Activated CD4-positive, alpha-beta T cell treated with anti-CD3 and anti-CD28 coated beads, Interleukin-2, amount 10 ng/mL, durations not matched to agents 24 days and 14 days (primary cell): Measurements from ENCODE around the gene FXYD3. TPM values are rescaled to one million over a fixed set of nuclear protein-coding genes. Genes with fewer than 3 reads are reported as not detected.

ENCODE experiments used
- DNase-seq: peaks from one replicate; pipeline ENCODE4 v3.0.0; 2022
- H3K27ac Mint-ChIP-seq: one replicate; pipeline ENCODE4 v1.8.0; 2022; ENCODE audit warnings: mild to moderate bottlenecking, mixed read lengths
- H3K27me3 Mint-ChIP-seq: one replicate; pipeline ENCODE4 v1.8.0; 2022; ENCODE audit warnings: mixed read lengths
- H3K36me3 Mint-ChIP-seq: one replicate; pipeline ENCODE4 v1.8.0; 2022; ENCODE audit warnings: low read depth, mild to moderate bottlenecking, mixed read lengths
- H3K4me1 Mint-ChIP-seq: one replicate; pipeline ENCODE4 v1.8.0; 2021; ENCODE audit warnings: mixed read lengths
- H3K4me3 Mint-ChIP-seq: one replicate; pipeline ENCODE4 v1.8.0; 2022; ENCODE audit warnings: mild to moderate bottlenecking, moderate library complexity, mixed read lengths
- H3K9me3 Mint-ChIP-seq: one replicate; pipeline ENCODE4 v1.8.0; 2021; ENCODE audit warnings: mixed read lengths
- intact Hi-C: fragments of 100-400 bp; cut with micrococcal nuclease; formaldehyde crosslinking; loops from one replicate; pipeline ENCODE4 v1.15.1; 2023
- total RNA-seq: library from RNA; stranded (reverse); gene quantifications from 2 replicates; pipeline ENCODE4 v1.2.3, GENCODE V29; 2022

Gene FXYD3
- total RNA-seq, 1 donor from 2014 or later = not detected

DNA sequence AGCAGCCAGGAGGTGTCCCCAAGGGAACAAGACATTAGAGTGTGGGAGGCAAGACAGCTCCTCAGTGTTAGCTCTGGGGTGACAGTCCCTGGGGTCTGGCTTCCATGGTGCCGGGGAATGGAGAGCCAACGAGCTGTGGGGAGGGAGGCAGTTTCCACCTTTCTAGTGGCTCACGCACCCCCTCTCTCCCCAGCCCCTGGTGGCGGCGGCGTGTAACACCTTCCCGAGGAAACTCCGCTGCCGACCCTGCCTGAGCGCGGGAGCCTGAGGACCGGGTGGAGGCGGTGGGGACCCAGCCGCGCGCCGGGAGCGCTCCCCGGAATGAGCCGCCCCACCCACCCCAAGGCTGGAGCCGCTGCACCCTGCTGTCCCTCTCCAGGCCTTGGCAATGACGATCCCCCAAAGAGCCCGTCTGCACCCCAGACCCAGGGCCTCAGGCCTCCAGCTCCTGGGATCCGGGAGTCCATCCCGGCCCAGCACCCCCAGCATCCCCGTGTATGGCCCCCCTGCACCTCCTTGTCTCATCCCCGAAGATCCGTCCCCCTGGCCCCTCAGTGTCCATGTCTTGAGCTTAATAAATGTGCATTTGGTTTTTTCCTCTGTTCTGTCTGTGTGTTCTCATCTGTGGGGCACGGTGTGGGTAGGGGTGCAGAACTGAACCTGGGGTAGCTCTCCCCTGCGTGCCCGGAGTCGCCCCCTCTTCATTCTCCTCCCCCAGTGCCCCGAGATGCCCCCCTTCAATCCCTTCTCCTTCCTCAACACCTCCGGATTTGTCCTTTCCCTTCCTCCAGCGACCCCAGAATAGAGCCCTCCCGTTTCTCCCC is 38.3 kb downstream of the FXYD3 start:
- no peaks in the 10 kb centered on the region for H3K9me3 Mint-ChIP-seq
- DNase-seq = peak; percentile 93
- intact Hi-C loops = loop anchor here (1.0 to 2.0 kb wide), 2 partner anchors 52 to 115 kb away; partner anchors contain the start of gene USF2
- peak overlapping the region; percentile 100 for H3K27ac Mint-ChIP-seq
- peak overlapping the region; percentile 100 for H3K4me3 Mint-ChIP-seq
- H3K27me3 Mint-ChIP-seq = peaks cover 4% of the 10 kb centered on the region
- H3K4me1 Mint-ChIP-seq = peaks cover 39% of the 10 kb centered on the region
- peaks cover 39% of the 10 kb centered on the region for H3K36me3 Mint-ChIP-seq

DNA sequence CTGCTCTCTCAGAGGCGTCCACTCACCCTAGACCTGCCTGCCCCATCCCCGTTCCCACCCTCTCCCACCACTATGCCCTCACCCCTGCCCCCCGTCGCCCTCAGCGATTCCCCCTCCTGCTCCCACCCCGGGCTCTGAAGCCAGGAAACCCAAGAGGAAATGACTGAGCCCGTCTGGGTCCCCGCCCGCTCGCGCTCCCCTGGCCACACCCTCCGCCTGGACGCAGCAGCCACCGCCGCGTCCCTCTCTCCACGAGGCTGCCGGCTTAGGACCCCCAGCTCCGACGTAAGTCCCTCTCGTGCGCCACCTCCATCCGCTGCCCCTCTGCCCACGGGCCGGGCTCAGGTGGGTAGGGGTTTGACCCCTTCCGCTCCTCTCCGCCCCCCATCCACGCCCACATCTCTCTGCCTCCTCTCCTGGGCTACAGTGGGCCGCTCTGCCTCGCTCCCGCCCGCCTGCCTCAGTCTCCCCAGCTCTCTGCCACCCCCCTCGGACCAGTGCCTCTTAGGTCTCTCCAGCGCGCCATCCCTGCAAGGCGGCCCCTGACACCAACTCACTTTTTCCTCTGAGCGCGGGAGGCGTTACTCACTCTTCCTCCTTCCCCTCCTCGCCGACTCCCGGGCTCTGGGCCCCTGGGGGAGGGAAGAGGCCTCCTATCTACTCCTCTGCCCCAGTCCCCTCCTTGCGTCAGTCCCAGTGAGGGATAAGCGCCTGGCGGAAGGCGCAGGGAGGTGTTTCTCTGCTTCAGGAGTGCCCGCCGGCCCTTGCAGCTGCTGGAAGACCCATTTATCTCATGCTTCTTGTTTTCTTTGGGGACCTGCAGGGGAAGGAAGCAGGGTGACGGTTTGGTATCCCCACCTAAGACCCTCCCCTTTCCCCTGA is 39.1 kb downstream of the FXYD3 start, which contains the start of gene FXYD5:
Gene FXYD5, plus strand, starts transcription at position 211 of the 882 bp plus-strand sequence. CDS start 816 bp downstream, outside the sequence.
- H3K36me3 Mint-ChIP-seq = peaks cover 48% of the 10 kb centered on the region
- peaks cover 4% of the 10 kb centered on the region for H3K27me3 Mint-ChIP-seq

DNA sequence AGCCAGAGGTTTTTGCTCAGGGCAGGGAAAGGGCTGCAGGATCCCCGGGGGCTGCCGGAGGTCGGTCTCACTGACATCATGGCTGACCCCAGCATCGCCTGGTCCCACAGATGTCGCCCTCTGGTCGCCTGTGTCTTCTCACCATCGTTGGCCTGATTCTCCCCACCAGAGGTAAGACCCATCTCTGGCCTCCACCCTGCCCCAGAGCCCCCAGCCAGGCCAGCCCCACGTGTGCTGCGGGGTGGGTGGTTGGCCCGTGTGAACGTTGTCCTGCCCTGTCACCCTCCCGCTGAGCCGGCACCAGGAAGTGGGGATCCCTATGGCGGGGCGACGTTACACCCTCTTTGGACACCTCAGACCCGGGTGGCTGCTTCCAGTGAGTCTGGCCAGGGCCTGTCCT is 39.8 kb downstream of the FXYD3 start:
- intact Hi-C loops = loop anchor here (1.0 to 2.0 kb wide), 2 partner anchors 14 to 113 kb away; partner anchors contain the start of gene USF2
- Mint-ChIP-seq H3K36me3 (peaks cover 54% of the 10 kb centered on the region), H3K4me1 (peaks cover 45% of the 10 kb centered on the region), H3K4me3 (peak overlapping the region; percentile 100), H3K9me3 (peaks cover 1% of the 10 kb centered on the region), H3K27ac (peak overlapping the region; percentile 100), H3K27me3 (peaks cover 4% of the 10 kb centered on the region)
- peak; percentile 81 for DNase-seq

More for the DNA sequence above, 39.1 kb downstream of the FXYD3 start, which contains the start of gene FXYD5:
- no peaks in the 10 kb centered on the region for H3K9me3 Mint-ChIP-seq
- H3K4me1 Mint-ChIP-seq = peaks cover 45% of the 10 kb centered on the region
- H3K27ac Mint-ChIP-seq = peak within 1 kb of the TSS; percentile 100
- intact Hi-C loops = loop anchor here (1.0 to 2.0 kb wide), 2 partner anchors 13 to 114 kb away; partner anchors contain the start of gene USF2
- peak; percentile 90 for DNase-seq
- H3K4me3 Mint-ChIP-seq = peak within 1 kb of the TSS; percentile 100

DNA sequence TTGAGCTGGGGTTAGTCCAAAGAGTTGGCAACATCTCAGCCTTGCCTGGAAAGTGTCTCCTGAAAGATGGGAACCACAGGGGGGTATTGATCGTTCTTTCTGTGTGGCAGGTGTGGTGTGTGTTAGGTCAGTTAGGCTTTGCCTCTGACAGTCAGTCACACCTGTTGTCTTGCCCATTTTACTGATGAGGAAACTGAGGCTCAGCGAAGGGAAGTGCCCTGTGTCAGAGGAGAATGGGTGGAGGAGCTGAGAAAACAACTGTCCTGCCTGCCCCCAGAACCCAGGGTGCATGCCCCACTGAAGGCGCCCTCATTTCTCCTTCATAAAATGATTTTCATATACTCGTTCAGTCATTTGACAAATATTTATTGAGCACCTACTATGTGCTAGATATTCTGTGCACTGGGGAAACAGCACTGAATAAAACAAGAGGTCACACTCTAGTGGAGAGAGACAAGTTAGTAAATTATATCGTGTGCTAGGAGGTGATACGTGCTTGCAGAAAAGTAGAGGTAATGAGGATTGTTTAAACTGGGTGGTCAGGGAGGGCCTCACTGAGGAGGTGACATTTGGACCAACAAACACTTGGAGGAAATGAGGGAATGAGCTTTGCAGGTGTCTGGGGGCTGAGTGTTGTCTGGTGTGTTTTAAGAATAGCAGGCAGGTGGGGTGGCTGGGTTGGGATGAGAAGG is 40.5 kb downstream of the FXYD3 start:
- no peak for DNase-seq
- Mint-ChIP-seq H3K27me3 (peaks cover 4% of the 10 kb centered on the region), H3K4me3 (peak overlapping the region; percentile 100), H3K4me1 (peaks cover 45% of the 10 kb centered on the region), H3K9me3 (peaks cover 4% of the 10 kb centered on the region), H3K27ac (peak overlapping the region; percentile 100), H3K36me3 (peaks cover 61% of the 10 kb centered on the region)
- intact Hi-C loops = loop anchor here (1.0 to 2.0 kb wide), 2 partner anchors 15 to 113 kb away; partner anchors contain the start of gene USF2

DNA sequence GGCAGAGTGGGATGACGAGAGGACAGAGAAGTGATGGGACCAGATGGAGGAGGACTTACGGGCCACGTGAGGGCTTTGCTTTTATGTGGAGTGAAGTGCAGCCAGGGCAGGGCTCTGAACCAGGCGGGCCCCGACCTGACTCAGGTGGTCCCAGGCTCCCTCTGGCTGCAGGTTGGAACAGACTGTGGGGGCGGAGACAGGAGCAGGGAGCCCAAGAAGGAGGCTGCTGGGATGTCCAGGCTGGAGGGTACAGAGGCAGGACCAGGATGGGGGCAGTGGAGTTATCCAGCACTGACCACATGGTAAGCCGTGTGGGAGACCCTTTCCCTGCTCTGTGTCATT is 41.0 kb downstream of the FXYD3 start:
- Mint-ChIP-seq H3K4me1 (peaks cover 48% of the 10 kb centered on the region), H3K9me3 (peaks cover 9% of the 10 kb centered on the region), H3K27ac (peak overlapping the region; percentile 100), H3K27me3 (peaks cover 4% of the 10 kb centered on the region), H3K4me3 (peak overlapping the region; percentile 100), H3K36me3 (peaks cover 66% of the 10 kb centered on the region)
- DNase-seq = no peak
- intact Hi-C loops = no loop called here

DNA sequence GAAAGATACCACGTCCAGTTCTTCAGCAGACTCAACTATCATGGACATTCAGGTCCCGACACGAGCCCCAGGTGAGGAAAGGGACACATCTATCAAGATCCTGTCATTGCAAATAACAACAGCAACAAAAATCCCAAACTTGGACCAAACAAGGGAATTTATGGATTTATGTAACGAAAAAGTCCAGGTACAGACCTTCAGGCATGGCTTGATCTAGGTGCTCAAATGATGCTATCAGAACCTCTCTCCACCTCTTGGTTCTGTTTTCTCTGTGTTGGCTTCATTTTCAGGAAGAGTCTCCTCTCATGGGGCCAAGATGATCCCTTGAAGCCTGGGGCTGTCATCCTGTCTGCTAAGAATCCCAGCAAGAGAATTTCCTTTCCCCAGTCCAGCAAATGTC is 41.8 kb downstream of the FXYD3 start:
- H3K27ac Mint-ChIP-seq = no peak overlapping the region
- peak overlapping the region; percentile 31 for H3K4me3 Mint-ChIP-seq
- peaks cover under 1% of the 10 kb centered on the region for H3K27me3 Mint-ChIP-seq
- H3K9me3 Mint-ChIP-seq = peaks cover 15% of the 10 kb centered on the region
- no peak for DNase-seq
- intact Hi-C loops = no loop called here
- peaks cover 73% of the 10 kb centered on the region for H3K36me3 Mint-ChIP-seq
- peaks cover 48% of the 10 kb centered on the region for H3K4me1 Mint-ChIP-seq

DNA sequence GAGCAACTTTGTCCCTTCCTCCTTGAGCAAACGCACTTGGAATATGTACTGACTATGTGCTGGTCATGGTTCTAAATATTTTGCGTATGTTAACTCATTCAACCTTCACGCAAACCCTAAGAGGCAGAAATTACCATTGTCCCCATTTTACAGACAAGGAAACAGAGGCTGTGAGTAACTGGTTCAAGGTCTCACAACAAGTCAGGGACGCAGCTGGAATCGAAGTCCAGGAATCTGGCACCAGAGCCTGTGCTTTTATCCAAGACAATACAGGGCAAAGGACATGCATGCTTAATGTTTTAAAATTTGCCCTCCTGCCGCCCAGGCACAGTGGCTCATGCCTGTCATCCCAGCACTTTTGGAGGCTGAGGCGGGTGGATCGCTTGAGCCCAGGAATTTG is 44.0 kb downstream of the FXYD3 start:
- no peak overlapping the region for H3K27ac Mint-ChIP-seq
- H3K4me1 Mint-ChIP-seq = peaks cover 40% of the 10 kb centered on the region
- H3K36me3 Mint-ChIP-seq = peaks cover 94% of the 10 kb centered on the region
- H3K27me3 Mint-ChIP-seq = no peaks in the 10 kb centered on the region
- H3K4me3 Mint-ChIP-seq = no peak overlapping the region
- DNase-seq = no peak
- H3K9me3 Mint-ChIP-seq = peaks cover 27% of the 10 kb centered on the region
- intact Hi-C loops = no loop called here

DNA sequence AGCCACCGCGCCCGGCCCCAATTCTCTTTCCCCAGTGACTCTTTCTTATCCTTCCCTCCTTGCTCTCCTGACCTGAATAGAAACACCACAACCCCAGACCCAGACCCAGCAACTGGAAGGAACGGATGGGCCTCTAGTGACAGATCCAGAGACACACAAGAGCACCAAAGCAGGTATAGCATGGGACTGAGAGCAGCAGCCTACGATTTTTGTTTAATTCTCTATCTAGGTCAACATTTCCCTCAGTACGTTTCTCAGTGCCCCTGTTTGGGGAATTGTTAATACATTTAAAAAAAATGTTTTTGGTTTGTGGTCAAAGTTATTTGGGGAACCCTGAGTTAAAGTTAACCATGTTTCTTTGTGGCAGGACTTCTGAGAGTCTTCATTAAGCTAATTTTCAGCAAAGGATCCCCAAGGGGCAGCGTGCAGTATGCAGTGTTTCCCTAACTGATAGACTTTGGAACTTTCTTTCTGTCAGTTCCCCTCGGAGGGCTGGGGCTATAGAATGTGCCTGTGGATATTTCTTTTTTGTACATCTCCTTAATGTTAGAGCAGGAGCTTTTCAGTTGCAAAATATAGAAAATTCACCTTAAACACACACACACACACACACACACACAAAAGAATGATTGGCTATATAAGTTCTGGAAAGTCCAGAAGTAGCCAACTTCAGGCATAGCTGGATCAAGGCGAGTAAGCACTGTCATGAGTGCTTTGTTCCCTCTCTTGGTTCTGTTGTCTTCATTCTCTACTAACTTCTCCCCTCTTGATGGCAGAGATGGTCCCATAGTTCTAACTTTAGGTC is 45.2 kb downstream of the FXYD3 start:
- intact Hi-C loops = no loop called here
- Mint-ChIP-seq H3K27ac (peak overlapping the region; percentile 48), H3K36me3 (peaks cover 99% of the 10 kb centered on the region), H3K4me1 (peaks cover 39% of the 10 kb centered on the region), H3K27me3 (no peaks in the 10 kb centered on the region), H3K9me3 (peaks cover 33% of the 10 kb centered on the region), H3K4me3 (no peak overlapping the region)
- DNase-seq = no peak

DNA sequence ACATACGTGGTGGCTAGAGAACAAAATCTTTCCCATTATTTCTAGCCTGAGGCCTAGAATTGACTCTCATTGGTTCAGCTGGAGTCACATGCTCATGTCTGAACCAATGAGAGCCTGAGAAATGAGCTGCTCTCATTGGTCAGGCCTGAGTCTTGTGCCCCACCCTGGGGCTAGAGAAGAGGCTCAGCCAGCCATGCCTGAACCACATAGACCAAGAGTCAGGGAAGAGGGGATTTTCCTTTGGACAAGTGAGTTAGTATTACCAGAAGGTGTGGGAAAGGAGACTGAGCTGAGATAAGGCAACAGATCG is 45.8 kb downstream of the FXYD3 start:
- intact Hi-C loops = no loop called here
- H3K9me3 Mint-ChIP-seq = peaks cover 34% of the 10 kb centered on the region
- H3K27me3 Mint-ChIP-seq = no peaks in the 10 kb centered on the region
- H3K4me1 Mint-ChIP-seq = peaks cover 34% of the 10 kb centered on the region
- DNase-seq = no peak
- H3K4me3 Mint-ChIP-seq = no peak overlapping the region
- H3K36me3 Mint-ChIP-seq = peaks cover 99% of the 10 kb centered on the region
- peak overlapping the region; percentile 48 for H3K27ac Mint-ChIP-seq

DNA sequence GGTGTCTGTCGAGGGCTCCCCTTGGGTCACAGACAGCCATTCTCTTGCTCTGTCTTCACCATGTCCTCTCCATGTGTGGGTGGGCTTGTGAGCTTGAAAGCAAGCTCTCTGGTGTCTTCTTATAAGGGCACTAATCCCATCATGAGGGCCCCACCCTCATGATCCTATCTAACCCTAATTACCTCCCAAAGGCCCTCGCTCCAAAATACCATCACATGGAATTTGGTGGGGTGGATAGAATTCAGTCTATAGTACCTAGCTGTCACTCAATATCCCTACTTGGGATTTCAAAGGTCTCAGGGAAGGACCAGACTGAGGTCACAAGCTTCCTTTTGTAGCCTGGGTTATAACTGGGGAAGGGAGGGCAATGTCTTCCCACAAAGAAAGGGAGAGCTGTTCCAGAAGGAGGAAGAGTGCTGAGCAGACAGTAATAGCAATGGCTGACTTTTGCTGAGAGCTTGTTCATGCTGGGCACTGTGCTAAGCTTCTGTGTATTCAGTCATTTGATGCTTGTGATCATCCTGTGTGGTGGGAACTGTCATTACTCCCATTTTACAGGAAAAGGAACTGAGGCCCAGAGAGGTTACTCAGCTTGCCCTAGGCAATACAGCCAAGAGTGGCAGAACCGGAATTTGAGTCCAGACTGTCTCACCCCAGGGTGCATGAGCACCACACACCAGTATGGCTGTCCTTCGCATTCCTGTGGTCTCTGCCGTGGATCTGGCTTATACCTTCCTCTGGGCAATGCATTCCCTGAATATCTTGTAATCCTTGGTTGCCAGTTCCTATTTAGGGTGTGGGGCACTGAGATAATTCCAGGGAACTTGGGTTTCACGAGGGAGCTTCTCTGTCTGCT is 47.1 kb downstream of the FXYD3 start:
- peaks cover 99% of the 10 kb centered on the region for H3K36me3 Mint-ChIP-seq
- DNase-seq = no peak
- intact Hi-C loops = no loop called here
- H3K9me3 Mint-ChIP-seq = peaks cover 37% of the 10 kb centered on the region
- no peak overlapping the region for H3K4me3 Mint-ChIP-seq
- no peaks in the 10 kb centered on the region for H3K27me3 Mint-ChIP-seq
- peaks cover 36% of the 10 kb centered on the region for H3K4me1 Mint-ChIP-seq
- H3K27ac Mint-ChIP-seq = no peak overlapping the region

DNA sequence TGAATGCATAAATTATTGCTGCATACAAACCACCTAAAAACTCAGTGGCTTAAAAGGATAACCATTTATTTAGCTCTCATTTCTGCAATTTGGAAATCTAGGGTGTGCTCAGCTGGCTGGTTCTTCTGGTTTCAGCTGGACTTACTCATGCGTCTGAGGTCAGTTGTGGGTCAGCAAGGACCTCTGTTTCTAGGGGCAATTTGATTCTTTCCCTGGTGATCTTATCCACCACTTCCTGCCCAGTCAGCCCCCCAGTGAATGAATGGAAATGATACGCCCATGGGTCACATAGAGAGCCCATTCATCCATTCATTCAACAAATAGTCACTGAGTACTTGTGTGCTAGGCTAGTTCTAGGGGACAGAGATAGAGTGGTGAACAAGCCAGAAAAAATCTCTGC is 48.8 kb downstream of the FXYD3 start:
- H3K27ac Mint-ChIP-seq = no peak overlapping the region

More for the DNA sequence above, 48.8 kb downstream of the FXYD3 start:
- intact Hi-C loops = no loop called here
- H3K4me3 Mint-ChIP-seq = no peak overlapping the region
- no peaks in the 10 kb centered on the region for H3K27me3 Mint-ChIP-seq
- H3K4me1 Mint-ChIP-seq = peaks cover 30% of the 10 kb centered on the region
- peaks cover 94% of the 10 kb centered on the region for H3K36me3 Mint-ChIP-seq
- H3K9me3 Mint-ChIP-seq = peaks cover 37% of the 10 kb centered on the region
- no peak for DNase-seq
